HCT116 (cell line): ENCODE data around the gene STK4. TPM values are rescaled to one million over a fixed set of nuclear protein-coding genes. Genes with fewer than 3 reads are reported as not detected.

Source experiments
- ATAC-seq: fragments of 200-7000 bp; cut with Tn5 transposase; 2 replicates; pipeline ENCODE4 v1.9.1; 2020; ENCODE audit warnings: mild to moderate bottlenecking, moderate library complexity
- BruUV-seq: library from RNA; stranded (reverse); fragments of 400-500 nt; replicated peaks from 2 replicates; lab custom pipeline; 2021; lab: Mats Ljungman, UMichigan
- CTCF ChIA-PET: fragments of 300-600 bp; sonication (Branson Sonifier 250); formaldehyde crosslinking; loops from one replicate; lab custom pipeline; 2021; ENCODE audit warnings: antibody characterized with exemption; lab: Charles Lee
- POLR2A ChIA-PET: fragments of 300-600, 350-600 bp; sonication (Branson Sonifier 250); formaldehyde crosslinking; loops from one replicate; lab custom pipeline; 2021; ENCODE audit warnings: antibody characterized with exemption; lab: Charles Lee
- RAD21 ChIA-PET, 2 experiments: fragments of 300-600 bp; sonication (Branson Sonifier 250); formaldehyde crosslinking; loops; one replicate each; lab custom pipeline; 2023; ENCODE audit warnings: low total read pairs in 2 of 2; ENCODE audit not compliant: uncharacterized antibody in 2 of 2, unreplicated experiment in 2 of 2, low non-redundant PET in 1 of 2; lab: Charles Lee
- DNase-seq: peaks from one replicate; pipeline ENCODE4 v3.0.0-alpha.2; 2010; ENCODE audit warnings: low read depth, low spot score
- H2AFZ ChIP-seq: fragments of 200-600 bp; shearing (Covaris generic), sonication (generic); 2 replicates; pipeline ENCODE4 v1.6.1; 2017; ENCODE audit warnings: low read depth, mixed run types, mixed read lengths, antibody characterized with exemption, low read length; ENCODE audit not compliant: poor library complexity, severe bottlenecking
- H3K27ac ChIP-seq: 2 replicates; pipeline ENCODE4 v1.5.1; 2012; ENCODE audit warnings: low read depth, low read length
- H3K27me3 ChIP-seq: fragments of 200-600 bp; sonication (generic); 2 replicates; pipeline ENCODE4 v1.6.1; 2016; ENCODE audit warnings: mixed run types, low read length, mixed read lengths; ENCODE audit not compliant: insufficient read depth
- H3K36me3 ChIP-seq, 2 experiments: fragments of 200-500 bp in 1 of 2; fragments of 200-600 bp in 1 of 2; sonication (Bioruptor generic) in 1 of 2; sonication (generic) in 1 of 2; 2 replicates each; pipeline versions ENCODE4 v1.5.1 to v1.6.1; 2014 to 2016; ENCODE audit warnings: low read length in 2 of 2, inconsistent platforms in 1 of 2, mixed read lengths in 1 of 2, mixed run types in 1 of 2; ENCODE audit not compliant: insufficient read depth in 2 of 2, control insufficient read depth in 1 of 2
- H3K4me1 ChIP-seq, 2 experiments: fragments of 200-600 bp in 1 of 2; sonication (generic) in 1 of 2; 2 replicates each; pipeline versions ENCODE4 v1.5.1 to v1.6.1; 2012 to 2017; ENCODE audit warnings: low read length in 2 of 2, inconsistent platforms in 1 of 2, mild to moderate bottlenecking in 1 of 2, mixed read lengths in 1 of 2, mixed run types in 1 of 2, moderate library complexity in 1 of 2; ENCODE audit not compliant: insufficient read depth in 2 of 2, control insufficient read depth in 1 of 2
- H3K4me2 ChIP-seq: fragments of 200-600 bp; sonication (generic); 2 replicates; pipeline ENCODE4 v1.6.1; 2017; ENCODE audit warnings: mixed run types, low read length, mixed read lengths
- H3K4me3 ChIP-seq, 2 experiments: fragments of 200-600 bp in 1 of 2; sonication (generic) in 1 of 2; replicated peaks in 1 of 2; 2 replicates each; pipeline ENCODE4 v1.5.1; 2011 to 2016; ENCODE audit warnings: low read length in 2 of 2, control low read depth in 1 of 2, low read depth in 1 of 2, mild to moderate bottlenecking in 1 of 2, mixed read lengths in 1 of 2, mixed run types in 1 of 2
- H3K79me2 ChIP-seq: fragments of 200-600 bp; sonication (generic); 2 replicates; pipeline ENCODE4 v1.6.1; 2017; ENCODE audit warnings: mild to moderate bottlenecking, mixed run types, low read length, moderate library complexity, mixed read lengths; ENCODE audit not compliant: insufficient read depth
- H3K9ac ChIP-seq: fragments of 200-600 bp; sonication (generic); 2 replicates; pipeline ENCODE4 v1.6.1; 2016; ENCODE audit warnings: low read length, mixed read lengths
- H3K9me2 ChIP-seq: fragments of 200-600 bp; sonication (generic), shearing (Covaris generic); 2 replicates; pipeline ENCODE4 v1.6.1; 2017; ENCODE audit warnings: mixed run types, mild to moderate bottlenecking, moderate library complexity; ENCODE audit not compliant: insufficient read depth
- H3K9me3 ChIP-seq, 2 experiments: fragments of 200-500 bp in 1 of 2; fragments of 200-600 bp in 1 of 2; sonication (Bioruptor generic) in 1 of 2; sonication (generic) in 1 of 2; 2 replicates each; pipeline ENCODE4 v1.6.1; 2014 to 2017; ENCODE audit warnings: low read length in 2 of 2, mixed read lengths in 2 of 2, inconsistent platforms in 1 of 2, low read depth in 1 of 2, mild to moderate bottlenecking in 1 of 2, mixed run types in 1 of 2, moderate library complexity in 1 of 2; ENCODE audit not compliant: control insufficient read depth in 1 of 2, insufficient read depth in 1 of 2
- H4K20me1 ChIP-seq: fragments of 200-600 bp; sonication (generic), shearing (Covaris generic); 2 replicates; pipeline ENCODE4 v1.6.1; 2017; ENCODE audit warnings: mixed run types, mild to moderate bottlenecking, moderate library complexity; ENCODE audit not compliant: insufficient read depth
- CBX3 ChIP-seq: IDR thresholded peaks from 2 replicates; pipeline ENCODE4 v1.6.1; 2012; ENCODE audit warnings: low read depth
- CEBPB ChIP-seq: IDR thresholded peaks from 2 replicates; pipeline ENCODE4 v1.6.1; 2012; ENCODE audit warnings: low read depth
- EGR1 ChIP-seq: IDR thresholded peaks from 2 replicates; pipeline ENCODE4 v1.6.1; 2012; ENCODE audit warnings: low read depth
- ELF1 ChIP-seq: IDR thresholded peaks from 2 replicates; pipeline ENCODE4 v1.6.1; 2012; ENCODE audit warnings: low read depth, borderline replicate concordance
- EZH2 ChIP-seq: fragments of 200-600 bp; sonication (generic); IDR thresholded peaks from 2 replicates; pipeline ENCODE4 v1.6.1; 2017; ENCODE audit warnings: antibody characterized with exemption, mixed run types
- EZH2phosphoT487 ChIP-seq: fragments of 200-600 bp; IDR thresholded peaks from 2 replicates; pipeline ENCODE4 v1.6.1; 2018; ENCODE audit warnings: antibody characterized with exemption, borderline replicate concordance
- FOSL1 ChIP-seq: IDR thresholded peaks from 2 replicates; pipeline ENCODE4 v1.6.1; 2012; ENCODE audit warnings: low read depth
- JUND ChIP-seq: IDR thresholded peaks from 2 replicates; pipeline ENCODE4 v1.6.1; 2012
- POLR2A ChIP-seq: IDR thresholded peaks from 2 replicates; pipeline ENCODE4 v1.7.0; 2011; ENCODE audit warnings: borderline replicate concordance; ENCODE audit not compliant: insufficient read depth, insufficient read length; ENCODE audit errors: extremely low read depth
- POLR2AphosphoS5 ChIP-seq: IDR thresholded peaks from 2 replicates; pipeline ENCODE4 v1.6.1; 2011; ENCODE audit warnings: mild to moderate bottlenecking, low read depth, low read length, moderate library complexity
- SP1 ChIP-seq: IDR thresholded peaks from 2 replicates; pipeline ENCODE4 v1.6.1; 2012; ENCODE audit warnings: low read depth
- SRF ChIP-seq: IDR thresholded peaks from 2 replicates; pipeline ENCODE4 v1.6.1; 2012; ENCODE audit warnings: low read depth
- TCF7L2 ChIP-seq: IDR thresholded peaks from 2 replicates; pipeline ENCODE4 v1.7.0; 2011; ENCODE audit warnings: borderline replicate concordance, inconsistent platforms; ENCODE audit not compliant: insufficient read depth, insufficient read length; ENCODE audit errors: extremely low read depth
- YY1 ChIP-seq: IDR thresholded peaks from 2 replicates; pipeline ENCODE4 v1.6.1; 2011; ENCODE audit warnings: low read length, low read depth, moderate library complexity, mild to moderate bottlenecking; ENCODE audit not compliant: insufficient replicate concordance; ENCODE audit errors: extremely low read depth
- ZFX ChIP-seq: fragments of 450-650 bp; IDR thresholded peaks from 2 replicates; pipeline ENCODE4 v1.6.1; 2017
- ZNF274 ChIP-seq: fragments of 200-500 bp; sonication (Bioruptor generic); IDR thresholded peaks from 2 replicates; pipeline ENCODE4 v1.6.1; 2014; ENCODE audit warnings: mild to moderate bottlenecking, low read depth, low read length, inconsistent platforms
- intact Hi-C: fragments of 100-400 bp; cut with micrococcal nuclease; formaldehyde crosslinking; loops from 2 replicates; pipeline ENCODE4 v1.10.0; 2022
- total RNA-seq: library from RNA; stranded (reverse); gene quantifications from one replicate; pipeline ENCODE4 v1.2.1, GENCODE V29; 2021; ENCODE audit not compliant: unreplicated experiment
- TF ChIP-seq, protein P1 (sequence below): IDR thresholded peaks from 2 replicates; pipeline ENCODE4 v1.6.1; 2012
- TF ChIP-seq, protein P2 (sequence below): IDR thresholded peaks from 2 replicates; pipeline ENCODE4 v1.6.1; 2012
- TF ChIP-seq, protein P3 (sequence below): IDR thresholded peaks from 2 replicates; pipeline ENCODE4 v1.6.1; 2011; ENCODE audit warnings: mild to moderate bottlenecking, low read length, moderate library complexity; ENCODE audit not compliant: insufficient replicate concordance; ENCODE audit errors: extremely low read depth
- TF ChIP-seq, protein P4 (sequence below), 3 experiments: fragments of 200-600 bp in 1 of 3; sonication (generic) in 1 of 3; IDR thresholded peaks in 2 of 3; conservative IDR thresholded peaks in 1 of 3; 2 replicates each; pipeline ENCODE4 v1.5.1; 2012 to 2017; ENCODE audit warnings: low read depth in 2 of 3, low read length in 2 of 3, antibody characterized with exemption in 1 of 3, borderline replicate concordance in 1 of 3, control low read depth in 1 of 3, mild to moderate bottlenecking in 1 of 3, mixed read lengths in 1 of 3, mixed run types in 1 of 3, moderate library complexity in 1 of 3; ENCODE audit not compliant: insufficient read depth in 1 of 3

STK4 gene
- total RNA-seq, 1 experiment from 2014 or later: 45.4 TPM

DNA sequence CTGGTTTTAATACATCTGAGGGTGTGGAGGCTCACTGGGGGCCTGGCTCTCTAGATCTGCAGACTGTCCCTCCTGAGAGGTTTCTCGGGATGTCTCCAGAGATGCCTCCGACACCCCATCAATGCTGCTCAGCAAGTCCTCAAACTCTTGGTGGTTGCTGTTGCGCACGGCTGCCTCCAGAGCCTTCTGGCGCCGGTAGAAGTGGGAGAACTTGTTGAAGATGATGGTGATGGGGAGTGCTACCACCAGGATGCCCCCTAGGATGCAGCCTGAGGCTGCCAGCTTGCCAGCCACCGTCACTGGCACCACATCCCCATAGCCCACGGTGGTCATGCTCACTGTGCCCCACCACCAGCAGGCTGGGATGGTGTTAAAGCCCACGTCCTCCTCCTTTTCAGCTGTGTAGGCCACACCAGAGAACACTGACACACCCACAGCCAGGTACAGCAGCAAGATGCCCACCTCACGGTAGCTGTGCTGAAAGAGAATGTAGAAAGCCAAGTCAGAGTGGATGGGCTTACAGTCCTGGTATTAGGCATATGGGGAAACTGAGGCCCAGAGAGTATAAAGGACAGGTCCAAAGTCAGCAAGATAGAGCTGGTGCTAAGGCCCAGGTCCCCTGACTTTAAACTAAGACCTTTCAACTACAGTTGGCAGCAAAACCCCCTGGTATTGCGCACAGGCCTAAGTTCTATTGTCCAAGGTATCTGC lies 128.7 kb downstream of the STK4 start:
- ChIA-PET POLR2A (no interaction called here), RAD21 (interaction anchor here (2.0 to 2.3 kb wide), 2 partner anchors 51 kb away, joined by 7 to 12 read pairs; no protein-coding TSS in a partner anchor)
- H3K4me3 ChIP-seq: no peak overlapping the region

More for the DNA sequence above, 128.7 kb downstream of the STK4 start:
- H3K4me1 ChIP-seq: no peaks in the 10 kb centered on the region
- TF ChIP-seq FOSL1 (no peak), SP1 (no peak), POLR2A (no peak), YY1 (no peak), CBX3 (no peak), ZNF274 (no peak), EGR1 (no peak), EZH2 (no peak), ZFX (no peak), POLR2AphosphoS5 (no peak), SRF (no peak), EZH2phosphoT487 (no peak), CEBPB (no peak), TCF7L2 (no peak), JUND (no peak), ELF1 (no peak)
- TF ChIP-seq, protein P1, sequence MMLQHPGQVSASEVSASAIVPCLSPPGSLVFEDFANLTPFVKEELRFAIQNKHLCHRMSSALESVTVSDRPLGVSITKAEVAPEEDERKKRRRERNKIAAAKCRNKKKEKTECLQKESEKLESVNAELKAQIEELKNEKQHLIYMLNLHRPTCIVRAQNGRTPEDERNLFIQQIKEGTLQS: no peak
- TF ChIP-seq, protein P2, sequence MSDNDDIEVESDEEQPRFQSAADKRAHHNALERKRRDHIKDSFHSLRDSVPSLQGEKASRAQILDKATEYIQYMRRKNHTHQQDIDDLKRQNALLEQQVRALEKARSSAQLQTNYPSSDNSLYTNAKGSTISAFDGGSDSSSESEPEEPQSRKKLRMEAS: no peak
- TF ChIP-seq, protein P3, sequence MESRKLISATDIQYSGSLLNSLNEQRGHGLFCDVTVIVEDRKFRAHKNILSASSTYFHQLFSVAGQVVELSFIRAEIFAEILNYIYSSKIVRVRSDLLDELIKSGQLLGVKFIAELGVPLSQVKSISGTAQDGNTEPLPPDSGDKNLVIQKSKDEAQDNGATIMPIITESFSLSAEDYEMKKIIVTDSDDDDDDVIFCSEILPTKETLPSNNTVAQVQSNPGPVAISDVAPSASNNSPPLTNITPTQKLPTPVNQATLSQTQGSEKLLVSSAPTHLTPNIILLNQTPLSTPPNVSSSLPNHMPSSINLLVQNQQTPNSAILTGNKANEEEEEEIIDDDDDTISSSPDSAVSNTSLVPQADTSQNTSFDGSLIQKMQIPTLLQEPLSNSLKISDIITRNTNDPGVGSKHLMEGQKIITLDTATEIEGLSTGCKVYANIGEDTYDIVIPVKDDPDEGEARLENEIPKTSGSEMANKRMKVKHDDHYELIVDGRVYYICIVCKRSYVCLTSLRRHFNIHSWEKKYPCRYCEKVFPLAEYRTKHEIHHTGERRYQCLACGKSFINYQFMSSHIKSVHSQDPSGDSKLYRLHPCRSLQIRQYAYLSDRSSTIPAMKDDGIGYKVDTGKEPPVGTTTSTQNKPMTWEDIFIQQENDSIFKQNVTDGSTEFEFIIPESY: no peak
- TF ChIP-seq, protein P4, sequence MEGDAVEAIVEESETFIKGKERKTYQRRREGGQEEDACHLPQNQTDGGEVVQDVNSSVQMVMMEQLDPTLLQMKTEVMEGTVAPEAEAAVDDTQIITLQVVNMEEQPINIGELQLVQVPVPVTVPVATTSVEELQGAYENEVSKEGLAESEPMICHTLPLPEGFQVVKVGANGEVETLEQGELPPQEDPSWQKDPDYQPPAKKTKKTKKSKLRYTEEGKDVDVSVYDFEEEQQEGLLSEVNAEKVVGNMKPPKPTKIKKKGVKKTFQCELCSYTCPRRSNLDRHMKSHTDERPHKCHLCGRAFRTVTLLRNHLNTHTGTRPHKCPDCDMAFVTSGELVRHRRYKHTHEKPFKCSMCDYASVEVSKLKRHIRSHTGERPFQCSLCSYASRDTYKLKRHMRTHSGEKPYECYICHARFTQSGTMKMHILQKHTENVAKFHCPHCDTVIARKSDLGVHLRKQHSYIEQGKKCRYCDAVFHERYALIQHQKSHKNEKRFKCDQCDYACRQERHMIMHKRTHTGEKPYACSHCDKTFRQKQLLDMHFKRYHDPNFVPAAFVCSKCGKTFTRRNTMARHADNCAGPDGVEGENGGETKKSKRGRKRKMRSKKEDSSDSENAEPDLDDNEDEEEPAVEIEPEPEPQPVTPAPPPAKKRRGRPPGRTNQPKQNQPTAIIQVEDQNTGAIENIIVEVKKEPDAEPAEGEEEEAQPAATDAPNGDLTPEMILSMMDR (IDR thresholded peaks at IDR 0.05 in 2 of 3, conservative IDR thresholded peaks at IDR 0.05 in 1 of 3; ENCODE audit: borderline replicate concordance in 1 of 3, insufficient read depth in 1 of 3, low read depth in 2 of 3, low read length in 2 of 3): no peak
- H4K20me1 ChIP-seq: no peaks in the 10 kb centered on the region
- BruUV-seq: no TSS peak
- H3K4me2 ChIP-seq: no peak overlapping the region
- no peaks in the 10 kb centered on the region for H3K36me3 ChIP-seq
- no peaks in the 10 kb centered on the region for H3K9me2 ChIP-seq
- CTCF ChIA-PET: interaction anchor here (0.8 to 7.6 kb wide), 23 partner anchors 10 to 676 kb away, joined by 3 to 92 read pairs (median 4); no protein-coding TSS in a partner anchor
- H2AFZ ChIP-seq: no peak overlapping the region
- H3K27ac ChIP-seq: no peak overlapping the region
- DNase-seq: no peak
- no peaks in the 10 kb centered on the region for H3K9me3 ChIP-seq
- ATAC-seq: peak; percentile 30; the same call in 1 of the 2 replicates
- intact Hi-C loops: loop anchor here (1.0 kb wide), 1 partner anchor 84 kb away; no protein-coding TSS in a partner anchor
- no peaks in the 10 kb centered on the region for H3K79me2 ChIP-seq
- no peaks in the 10 kb centered on the region for H3K27me3 ChIP-seq
- H3K9ac ChIP-seq: no peak overlapping the region
